IMR-90 (cell line): ENCODE results near the gene ODAD3. TPM values are rescaled to one million over a fixed set of nuclear protein-coding genes. Genes with fewer than 3 reads are reported as not detected.

Experiments
- ATAC-seq: fragments of 200-7000 bp; cut with Tn5 transposase; 2 replicates; pipeline ENCODE4 v1.9.1; 2020; ENCODE audit warnings: low read depth, mild to moderate bottlenecking, moderate library complexity
- BruUV-seq: library from RNA; stranded (reverse); fragments of 400-500 nt; replicated peaks from 2 replicates; lab custom pipeline; 2021; lab: Mats Ljungman, UMichigan
- CTCF ChIA-PET: fragments of 300-600 bp; formaldehyde crosslinking; extraction: SDS; loops from one replicate; lab custom pipeline; 2021; ENCODE audit warnings: antibody characterized with exemption; lab: Yijun Ruan, JAX
- POLR2A ChIA-PET: fragments of 300-600 bp; sonication (Branson Sonifier 250); formaldehyde crosslinking; loops from one replicate; lab custom pipeline; 2022; ENCODE audit warnings: antibody characterized with exemption; ENCODE audit not compliant: unreplicated experiment; lab: Charles Lee
- DNase-seq: peaks from one replicate; pipeline ENCODE4 v3.0.0; 2013
- H2AFZ ChIP-seq: replicated peaks from 2 replicates; pipeline ENCODE3; 2013; ENCODE audit warnings: low read length, mild to moderate bottlenecking; ENCODE audit not compliant: poor library complexity
- H2AK5ac ChIP-seq: 2 replicates; pipeline ENCODE4 v1.6.1; 2013; ENCODE audit warnings: low read depth, low read length, inconsistent platforms
- H2AK9ac ChIP-seq: replicated peaks from 2 replicates; pipeline ENCODE3; 2013; ENCODE audit warnings: mild to moderate bottlenecking, low read depth, low read length, moderate library complexity; ENCODE audit not compliant: poor library complexity
- H2BK120ac ChIP-seq: 2 replicates; pipeline ENCODE4 v1.6.1; 2013; ENCODE audit warnings: low read depth, low read length, inconsistent platforms
- H2BK15ac ChIP-seq: 3 replicates; pipeline ENCODE4 v1.6.1; 2013; ENCODE audit warnings: low read depth, low read length, inconsistent platforms
- H2BK20ac ChIP-seq: 2 replicates; pipeline ENCODE4 v1.6.1; 2013; ENCODE audit warnings: low read depth, mild to moderate bottlenecking, inconsistent platforms, low read length, moderate library complexity
- H2BK5ac ChIP-seq: 2 replicates; pipeline ENCODE4 v1.6.1; 2013; ENCODE audit warnings: mild to moderate bottlenecking, low read depth, low read length, inconsistent platforms; ENCODE audit not compliant: poor library complexity, severe bottlenecking
- H3K14ac ChIP-seq: replicated peaks from 2 replicates; pipeline ENCODE4 v1.6.1; 2013; ENCODE audit warnings: low read depth, low read length, inconsistent platforms
- H3K18ac ChIP-seq: 2 replicates; pipeline ENCODE4 v1.6.1; 2013; ENCODE audit warnings: low read depth, low read length, control low read depth
- H3K23ac ChIP-seq: 2 replicates; pipeline ENCODE4 v1.6.1; 2013; ENCODE audit warnings: low read depth, low read length, inconsistent platforms
- H3K27ac ChIP-seq: 2 replicates; pipeline ENCODE4 v1.5.1; 2013; ENCODE audit warnings: mild to moderate bottlenecking, control low read depth, low read length; ENCODE audit not compliant: insufficient read depth
- H3K27me3 ChIP-seq: 2 replicates; pipeline ENCODE4 v1.6.1; 2013; ENCODE audit warnings: low read length; ENCODE audit not compliant: control insufficient read depth, insufficient read depth
- H3K36me3 ChIP-seq: 2 replicates; pipeline ENCODE4 v1.6.1; 2013; ENCODE audit warnings: low read length, mixed read lengths; ENCODE audit not compliant: control insufficient read depth, insufficient read depth
- H3K4ac ChIP-seq: 2 replicates; pipeline ENCODE4 v1.6.1; 2013; ENCODE audit warnings: low read depth, low read length, inconsistent platforms
- H3K4me1 ChIP-seq: 2 replicates; pipeline ENCODE4 v1.6.1; 2013; ENCODE audit warnings: low read length, mixed read lengths; ENCODE audit not compliant: control insufficient read depth, insufficient read depth
- H3K4me2 ChIP-seq: 2 replicates; pipeline ENCODE4 v1.6.1; 2013; ENCODE audit warnings: low read depth, mild to moderate bottlenecking, control low read depth, low read length, moderate library complexity
- H3K4me3 ChIP-seq: 2 replicates; pipeline ENCODE4 v1.5.1; 2013; ENCODE audit warnings: low read depth, mild to moderate bottlenecking, control low read depth, low read length, moderate library complexity; ENCODE audit not compliant: insufficient read depth
- H3K56ac ChIP-seq: 2 replicates; pipeline ENCODE4 v1.6.1; 2013; ENCODE audit warnings: low read length, inconsistent platforms; ENCODE audit not compliant: insufficient read depth; ENCODE audit errors: extremely low read depth
- H3K79me1 ChIP-seq, 2 experiments: 2 replicates each; pipeline ENCODE4 v1.6.1; 2013; ENCODE audit warnings: low read length in 2 of 2, inconsistent platforms in 1 of 2, low read depth in 1 of 2
- H3K9ac ChIP-seq: 2 replicates; pipeline ENCODE4 v1.6.1; 2013; ENCODE audit warnings: low read depth, low read length, control low read depth
- H3K9me1 ChIP-seq: 2 replicates; pipeline ENCODE4 v1.6.1; 2013; ENCODE audit warnings: low read length, inconsistent platforms; ENCODE audit not compliant: insufficient read depth
- H3K9me3 ChIP-seq: 2 replicates; pipeline ENCODE4 v1.6.1; 2013; ENCODE audit warnings: low read length; ENCODE audit not compliant: control insufficient read depth, insufficient read depth
- H4K20me1 ChIP-seq: 2 replicates; pipeline ENCODE4 v1.6.1; 2013; ENCODE audit warnings: low read length, inconsistent platforms; ENCODE audit not compliant: insufficient read depth
- H4K5ac ChIP-seq: 2 replicates; pipeline ENCODE4 v1.6.1; 2013; ENCODE audit warnings: mild to moderate bottlenecking, low read depth, low read length, control low read depth
- H4K8ac ChIP-seq, 2 experiments: 2 replicates each; pipeline ENCODE4 v1.6.1; 2013; ENCODE audit warnings: low read depth in 2 of 2, low read length in 2 of 2, control low read depth in 1 of 2, inconsistent platforms in 1 of 2
- H4K91ac ChIP-seq: 2 replicates; pipeline ENCODE4 v1.6.1; 2013; ENCODE audit warnings: low read depth, low read length, inconsistent platforms; ENCODE audit not compliant: insufficient read depth
- BHLHE40 ChIP-seq: fragments of 150-350 bp; IDR thresholded peaks from 2 replicates; pipeline ENCODE4 v1.6.1; 2016; ENCODE audit warnings: mild to moderate bottlenecking, low read depth, low read length
- CEBPB ChIP-seq: IDR thresholded peaks from 2 replicates; pipeline ENCODE4 v1.6.1; 2012; ENCODE audit warnings: low read depth, low read length, improper control_type of control experiment
- CHD1 ChIP-seq: IDR thresholded peaks from 2 replicates; pipeline ENCODE4 v1.6.1; 2012; ENCODE audit warnings: low read depth, low read length, improper control_type of control experiment
- CTCF ChIP-seq: conservative IDR thresholded peaks from 2 replicates; pipeline ENCODE4 v1.5.1; 2012; ENCODE audit warnings: mild to moderate bottlenecking, low read depth, low read length, improper control_type of control experiment
- FOS ChIP-seq: fragments of 150-350 bp; IDR thresholded peaks from 2 replicates; pipeline ENCODE4 v1.6.1; 2016; ENCODE audit warnings: low read depth, low read length
- MAFK ChIP-seq: IDR thresholded peaks from 2 replicates; pipeline ENCODE4 v1.6.1; 2012; ENCODE audit warnings: low read depth, low read length, improper control_type of control experiment
- MAZ ChIP-seq: IDR thresholded peaks from 2 replicates; pipeline ENCODE4 v1.6.1; 2012; ENCODE audit warnings: low read depth, mild to moderate bottlenecking, low read length, improper control_type of control experiment, moderate library complexity, borderline replicate concordance
- MXI1 ChIP-seq: IDR thresholded peaks from 2 replicates; pipeline ENCODE4 v1.6.1; 2012; ENCODE audit warnings: low read depth, mild to moderate bottlenecking, low read length, moderate library complexity, borderline replicate concordance
- NFE2L2 ChIP-seq: fragments of 150-350 bp; IDR thresholded peaks from 2 replicates; pipeline ENCODE4 v1.6.1; 2016; ENCODE audit warnings: low read depth, mild to moderate bottlenecking, low read length
- POLR2A ChIP-seq: IDR thresholded peaks from 2 replicates; pipeline ENCODE4 v1.6.1; 2012; ENCODE audit warnings: mild to moderate bottlenecking, low read depth, low read length
- RAD21 ChIP-seq: IDR thresholded peaks from 2 replicates; pipeline ENCODE4 v1.6.1; 2012; ENCODE audit warnings: low read length, improper control_type of control experiment
- RCOR1 ChIP-seq: IDR thresholded peaks from 2 replicates; pipeline ENCODE4 v1.6.1; 2012; ENCODE audit warnings: mild to moderate bottlenecking, low read length, improper control_type of control experiment; ENCODE audit not compliant: insufficient replicate concordance
- RFX5 ChIP-seq: IDR thresholded peaks from 2 replicates; pipeline ENCODE4 v1.8.0; 2012; ENCODE audit warnings: low read depth, mild to moderate bottlenecking, low read length, moderate library complexity
- SMC3 ChIP-seq: fragments of 150-350 bp; IDR thresholded peaks from 2 replicates; pipeline ENCODE4 v1.6.1; 2016; ENCODE audit warnings: low read depth, mild to moderate bottlenecking, antibody characterized with exemption, low read length, moderate library complexity
- WGBS, 2 experiments: methylation state at CpG; one replicate each; pipeline versions ENCODE4 v1.1.5 to v1.1.7; 2013; ENCODE audit warnings: missing lambda C conversion rate in 2 of 2; ENCODE audit not compliant: insufficient read length in 1 of 2; ENCODE audit errors: extremely low coverage in 2 of 2; 5-methylcytosine and 5-hydroxymethylcytosine counted together
- dilution Hi-C: fragments of 300-500 bp; cut with HindIII; formaldehyde crosslinking; loops from one replicate; pipeline ENCODE4 v1.14.3; 2018; ENCODE audit warnings: low sequenced_read_pairs; ENCODE audit not compliant: unreplicated experiment
- in situ Hi-C: fragments of 300-500 bp; cut with MboI; formaldehyde crosslinking; loops from 3 replicates; pipeline ENCODE4 v1.14.3; 2019; ENCODE audit warnings: low sequenced_read_pairs, inconsistent platforms, mixed read lengths
- intact Hi-C: fragments of 100-400 bp; cut with micrococcal nuclease; formaldehyde crosslinking; loops from 2 replicates; pipeline ENCODE4 v1.10.0; 2022
- polyA plus RNA-seq, 3 experiments: library from polyadenylated mRNA; depleted of rRNA; stranded (reverse); fragments of >200 nt; gene quantifications; 2 replicates each; pipeline ENCODE4 v1.2.3, GENCODE V29; 2012; ENCODE audit warnings: low replicate concordance in 1 of 3
- total RNA-seq: library from RNA; depleted of rRNA; stranded (reverse); fragments of >200 nt; gene quantifications from 2 replicates; pipeline ENCODE4 v1.2.3, GENCODE V29; 2012
- TF ChIP-seq, protein P1 (sequence below): fragments of 150-350 bp; IDR thresholded peaks from 2 replicates; pipeline ENCODE4 v1.6.1; 2016; ENCODE audit warnings: low read depth, mild to moderate bottlenecking, low read length, moderate library complexity, borderline replicate concordance
- TF ChIP-seq, protein P2 (sequence below): fragments of 150-350 bp; IDR thresholded peaks from 2 replicates; pipeline ENCODE4 v1.6.1; 2017; ENCODE audit warnings: mild to moderate bottlenecking, antibody characterized with exemption, low read length, low read depth

ODAD3 gene
- total and polyA plus RNA-seq, 2 of the 4 experiments (the other 2 are of a cell fraction), result under 0.01 to 0.44 TPM

DNA sequence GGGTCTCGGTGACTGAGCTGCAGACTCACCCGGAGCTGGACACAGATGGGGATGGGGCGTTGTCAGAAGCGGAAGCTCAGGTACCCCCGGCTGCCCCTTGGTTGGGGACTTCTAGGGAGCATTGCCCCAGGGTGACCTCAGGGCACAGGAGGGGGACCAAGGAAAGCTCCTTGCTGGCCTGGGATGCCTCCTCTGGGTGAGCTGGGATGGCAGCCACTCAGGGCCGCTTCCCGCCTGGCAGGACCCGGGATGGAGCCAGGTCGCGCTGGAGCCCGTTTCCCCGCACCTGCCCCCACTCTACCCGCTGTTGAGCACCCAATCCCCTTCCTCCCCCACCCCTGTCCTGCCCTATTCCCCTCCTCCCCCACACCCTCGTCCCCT is 11.3 kb upstream of the ODAD3 start:
- Histone ChIP-seq H3K27me3 (no peaks in the 10 kb centered on the region), H3K4ac (no peak overlapping the region), H3K23ac (no peak overlapping the region), H3K4me3 (no peak overlapping the region), H3K4me1 (no peaks in the 10 kb centered on the region), H2BK20ac (no peak overlapping the region), H2BK120ac (no peak overlapping the region), H2AFZ (no peak overlapping the region), H3K36me3 (peaks cover 64% of the 10 kb centered on the region), H2AK5ac (no peak overlapping the region), H4K8ac (no peak overlapping the region), H2BK15ac (no peak overlapping the region), H3K4me2 (no peak overlapping the region), H2BK5ac (no peak overlapping the region), H4K5ac (no peak overlapping the region), H2AK9ac (no peak overlapping the region), H3K9me3 (no peaks in the 10 kb centered on the region), H3K14ac (no peak overlapping the region), H3K27ac (no peak overlapping the region), H3K18ac (no peak overlapping the region), H3K79me1 (peaks cover 0 to 20% of the 10 kb centered on the region in 2 experiments), H3K9ac (no peak overlapping the region), H3K9me1 (no peaks in the 10 kb centered on the region), H4K91ac (no peak overlapping the region), H3K56ac (no peak overlapping the region), H4K20me1 (peaks cover 4% of the 10 kb centered on the region; the same call in 1 of the 2 replicates)
- dilution Hi-C loops, result no loop called here
- TF ChIP-seq RCOR1, result no peak
- TF ChIP-seq NFE2L2, result no peak
- no peak for TF ChIP-seq RAD21
- TF ChIP-seq CHD1, result no peak
- no peak for TF ChIP-seq CEBPB
- no peak for TF ChIP-seq SMC3
- no peak for TF ChIP-seq MXI1
- no peak for TF ChIP-seq POLR2A
- no peak for TF ChIP-seq FOS
- TF ChIP-seq, protein P1, sequence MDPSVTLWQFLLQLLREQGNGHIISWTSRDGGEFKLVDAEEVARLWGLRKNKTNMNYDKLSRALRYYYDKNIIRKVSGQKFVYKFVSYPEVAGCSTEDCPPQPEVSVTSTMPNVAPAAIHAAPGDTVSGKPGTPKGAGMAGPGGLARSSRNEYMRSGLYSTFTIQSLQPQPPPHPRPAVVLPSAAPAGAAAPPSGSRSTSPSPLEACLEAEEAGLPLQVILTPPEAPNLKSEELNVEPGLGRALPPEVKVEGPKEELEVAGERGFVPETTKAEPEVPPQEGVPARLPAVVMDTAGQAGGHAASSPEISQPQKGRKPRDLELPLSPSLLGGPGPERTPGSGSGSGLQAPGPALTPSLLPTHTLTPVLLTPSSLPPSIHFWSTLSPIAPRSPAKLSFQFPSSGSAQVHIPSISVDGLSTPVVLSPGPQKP, result no peak
- no peak for TF ChIP-seq BHLHE40
- TF ChIP-seq, protein P2, sequence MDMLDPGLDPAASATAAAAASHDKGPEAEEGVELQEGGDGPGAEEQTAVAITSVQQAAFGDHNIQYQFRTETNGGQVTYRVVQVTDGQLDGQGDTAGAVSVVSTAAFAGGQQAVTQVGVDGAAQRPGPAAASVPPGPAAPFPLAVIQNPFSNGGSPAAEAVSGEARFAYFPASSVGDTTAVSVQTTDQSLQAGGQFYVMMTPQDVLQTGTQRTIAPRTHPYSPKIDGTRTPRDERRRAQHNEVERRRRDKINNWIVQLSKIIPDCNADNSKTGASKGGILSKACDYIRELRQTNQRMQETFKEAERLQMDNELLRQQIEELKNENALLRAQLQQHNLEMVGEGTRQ, result no peak
- TF ChIP-seq MAFK, result no peak
- TF ChIP-seq MAZ, result no peak
- no peak for TF ChIP-seq RFX5
- no peak for TF ChIP-seq CTCF
- BruUV-seq, result no TSS peak
- in situ Hi-C loops, result no loop called here
- intact Hi-C loops, result loop anchor here (1.0 kb wide), 1 partner anchor 153 kb away; no protein-coding TSS in a partner anchor
- CTCF ChIA-PET, result no interaction called here
- WGBS, 2 experiments, result 91% methylated on average over 8 of the region's 14 CpGs; no CpG with 5 or more reads in 1 of the 2 experiments
- ATAC-seq (no peak), DNase-seq (no peak)
- POLR2A ChIA-PET, result interaction anchor here (0.6 kb wide), 1 partner anchor 91 kb away, joined by 3 read pairs; the partner anchor contains the start of gene PLPPR2
